Heart right ventricle (tissue), 16 donors: ENCODE results near the gene VIPR1. TPM values are rescaled to one million over a fixed set of nuclear protein-coding genes. Genes with fewer than 3 reads are reported as not detected.

ENCODE experiments used
- ATAC-seq, 8 donors: fragments of 200-7000 bp; cut with Tn5 transposase; one replicate each; pipeline ENCODE4 v1.9.1; 2020; ENCODE audit warnings: mild to moderate bottlenecking in 8 of 8, moderate library complexity in 8 of 8, moderate number of reproducible peaks in 1 of 8
- DNase-seq, 2 donors: peaks; one replicate each; pipeline ENCODE4 v3.0.0-alpha.2; 2020
- H3K27ac ChIP-seq, 10 donors: fragments of 200-600 bp; sonication (generic) in 2 of 10; one replicate each; pipeline versions ENCODE4 v1.5.0 to v1.8.0; 2020 to 2022; ENCODE audit warnings: mild to moderate bottlenecking in 3 of 10
- H3K27me3 ChIP-seq, 7 donors: fragments of 200-600 bp; one replicate each; pipeline ENCODE4 v1.8.0; 2021 to 2022; ENCODE audit warnings: mild to moderate bottlenecking in 2 of 7
- H3K36me3 ChIP-seq, 9 donors: fragments of 200-600 bp; sonication (generic) in 1 of 9; one replicate each; pipeline versions ENCODE4 v1.5.0 to v1.8.0; 2020 to 2022; ENCODE audit warnings: mild to moderate bottlenecking in 2 of 9
- H3K4me1 ChIP-seq, 9 donors: fragments of 200-600 bp; sonication (generic) in 1 of 9; one replicate each; pipeline versions ENCODE4 v1.5.0 to v1.8.0; 2020 to 2022; ENCODE audit warnings: mild to moderate bottlenecking in 4 of 9
- H3K4me3 ChIP-seq, 10 donors: fragments of 200-600 bp; sonication (generic) in 2 of 10; one replicate each; pipeline versions ENCODE4 v1.5.0 to v1.8.0; 2020 to 2022; ENCODE audit warnings: mild to moderate bottlenecking in 7 of 10, moderate library complexity in 2 of 10
- H3K9me3 ChIP-seq, 11 donors: fragments of 200-600 bp in 10 of 11; sonication (generic) in 2 of 11; one replicate each; pipeline versions ENCODE4 v1.5.0 to v1.8.0; 2013 to 2022; ENCODE audit warnings: mild to moderate bottlenecking in 2 of 11, control low read depth in 1 of 11, moderate library complexity in 1 of 11
- CTCF ChIP-seq, 9 donors: fragments of 200-600 bp; sonication (generic) in 2 of 9; IDR thresholded peaks; one replicate each; pipeline versions ENCODE4 v1.5.0 to v1.8.0; 2021 to 2022; ENCODE audit warnings: antibody characterized with exemption in 9 of 9, mild to moderate bottlenecking in 5 of 9, moderate library complexity in 1 of 9
- WGBS, 2 donors: extraction: QIAGEN DNeasy Blood & Tissue Kit; methylation state at CpG; one replicate each; pipeline ENCODE4 v1.1.7; 2013; ENCODE audit warnings: inconsistent platforms in 1 of 2; 5-methylcytosine and 5-hydroxymethylcytosine counted together
- intact Hi-C, 10 donors: fragments of 100-400 bp; cut with DNase I; formaldehyde crosslinking; loops; one replicate each; pipeline versions ENCODE4 v1.11.1 to v1.14.2; 2022
- polyA plus RNA-seq, 2 donors: library from polyadenylated mRNA; stranded (reverse); fragments of 200-250 nt; gene quantifications; one replicate each; pipeline ENCODE4 v1.2.3, GENCODE V29; 2013
- total RNA-seq, 10 donors: library from RNA; stranded (reverse); fragmentation: NEBNext Ultra II Directional in 3 of 10; extraction: Animal tissue kit (Norgen Biotek cat#: 25700) in 3 of 10; gene quantifications; one replicate each; pipeline versions ENCODE4 v1.2.1 to v1.2.4, GENCODE V29; 2021 to 2023
- donor health status: Arrhythmogenic right ventricular cardiomyopathy.
- donor health status: ischemic (EF 13 %, LVEDD 7.1; RV severe dilation, severe dysfunction).
- donor health status: healthy with polysubstance abuse.
- donor health status: DM: no; HTN: yes; CAD: no.
- donor health status: DM: no; HTN: no; CAD: no.
- donor health status: ischemic (EF 25% LVEDD 6.9; RV normal size, moderate dysfunction).
- donor health status: ischemic (EF 25% LVEDD 5.7; RV mildly dilated, moderate dysfunction).
- donor health status: healthy.
- donor health status: DM: yes; HTN: yes; CAD: no.
- donor health status: Ischemic cardiomyopathy.
- donor health status: ischemic (EF 35%, LVEDD 5.7; RV mildly dilated, moderate dysfunction).
- donor health status: nonischemic (EF 11% LVEDD 7.7; RV severe dilation, severe dysfunction).
- donor health status: DM: yes; HTN: yes; CAD: no.
- donor health status: PGD.
- donor health status: ischemic (EF 29% LVEDD 5.4; RV normal size, mild dysfunction).
- donor health status: nonischemic (EF 23%, LVEDD 6.1; RV moderate dilation, normal function).

VIPR1 gene
- total and polyA plus RNA-seq, 12 donors = 0.76 to 8.3 (median 1.9) TPM

- 90 to 96% methylated on average over 6 of the region's 6 CpGs for WGBS, 2 donors
- H3K9me3 ChIP-seq = no peaks in the 10 kb centered on the region
- no peak for ATAC-seq
- H3K27me3 ChIP-seq = no peaks in the 10 kb centered on the region
- no peak overlapping the region for H3K4me3 ChIP-seq
- DNase-seq = no peak
- peaks cover 0 to 26% (median 0%) of the 10 kb centered on the region in 9 donors for H3K4me1 ChIP-seq
- no peaks in the 10 kb centered on the region for H3K36me3 ChIP-seq
- intact Hi-C loops = loop anchor here in 1 of 10 donors (10.0 kb wide), 1 partner anchor 277 kb away; no protein-coding TSS in a partner anchor
- no peak for TF ChIP-seq CTCF (IDR thresholded peaks at IDR 0.05)
- no peak overlapping the region for H3K27ac ChIP-seq
These were observed 29.0 kb downstream of the VIPR1 start for GRCh38 chr3:42531470-42531869.

DNA sequence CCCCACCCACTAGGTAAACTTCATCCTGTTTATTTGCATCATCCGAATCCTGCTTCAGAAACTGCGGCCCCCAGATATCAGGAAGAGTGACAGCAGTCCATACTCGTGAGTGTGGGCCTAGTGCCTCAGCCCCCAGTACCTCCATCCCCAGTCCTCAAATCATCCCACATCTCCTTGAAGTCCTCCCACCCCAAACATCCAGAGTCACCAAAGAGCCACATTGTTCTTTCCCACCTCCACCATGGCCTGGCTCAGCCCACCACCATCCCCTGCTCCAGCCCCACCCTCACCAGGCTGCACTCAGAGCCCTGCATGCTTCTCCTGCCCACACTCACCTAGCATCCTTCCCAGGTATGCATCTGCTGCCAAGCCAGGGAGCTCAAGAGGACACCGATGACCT is 29.8 kb downstream of the VIPR1 start:
- no peak for TF ChIP-seq CTCF (IDR thresholded peaks at IDR 0.05)
- H3K9me3 ChIP-seq = no peaks in the 10 kb centered on the region
- H3K27me3 ChIP-seq = no peaks in the 10 kb centered on the region
- peaks cover 0 to 22% (median 0%) of the 10 kb centered on the region in 9 donors for H3K4me1 ChIP-seq
- WGBS, 2 donors = 87 to 93% methylated on average over 4 of the region's 4 CpGs
- ATAC-seq (no peak), DNase-seq (no peak)
- H3K4me3 ChIP-seq = no peak overlapping the region
- no peaks in the 10 kb centered on the region for H3K36me3 ChIP-seq
- intact Hi-C loops = loop anchor here in 1 of 10 donors (10.0 kb wide), 1 partner anchor 277 kb away; no protein-coding TSS in a partner anchor
- H3K27ac ChIP-seq = no peak overlapping the region

DNA sequence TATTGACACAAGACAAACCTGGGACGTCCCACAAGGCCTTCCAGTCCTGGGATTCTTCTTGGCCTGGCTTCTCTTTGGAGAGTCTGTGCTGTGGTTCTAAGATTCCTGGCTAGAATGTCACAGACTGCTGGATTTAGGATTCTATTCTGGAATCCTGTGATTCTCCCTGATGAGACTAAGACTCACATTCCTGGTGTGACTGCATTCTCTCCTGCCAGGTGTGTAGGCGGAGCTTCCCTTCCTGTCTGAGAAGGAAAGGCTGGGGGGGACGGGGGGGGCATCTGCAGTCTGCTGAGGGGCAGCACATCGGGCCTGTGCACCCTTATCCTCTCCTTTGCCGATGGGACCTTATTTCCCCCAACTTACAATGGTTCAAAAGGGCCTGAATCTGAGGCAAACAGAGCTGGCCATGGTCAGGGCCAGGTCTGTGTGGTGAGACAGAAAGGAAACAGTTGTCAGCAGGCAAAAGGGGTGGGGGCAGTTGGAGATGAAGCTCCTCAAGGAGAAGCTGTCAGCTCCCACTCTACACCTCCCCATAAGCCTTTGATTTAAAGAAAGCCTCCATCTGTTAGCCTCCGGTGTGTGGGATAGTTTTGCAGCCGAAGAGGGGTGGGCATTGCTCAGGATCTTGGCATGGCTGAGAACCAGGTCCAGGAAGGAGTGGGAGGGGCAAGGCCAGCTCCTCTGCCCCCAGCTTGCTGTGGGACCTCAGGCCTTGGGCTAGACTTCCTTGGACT is 30.9 kb downstream of the VIPR1 start:
- Histone ChIP-seq H3K4me3 (no peak overlapping the region), H3K27ac (no peak overlapping the region), H3K36me3 (no peaks in the 10 kb centered on the region), H3K9me3 (no peaks in the 10 kb centered on the region), H3K4me1 (peaks cover 0 to 19% (median 0%) of the 10 kb centered on the region in 9 donors), H3K27me3 (no peaks in the 10 kb centered on the region)
- intact Hi-C loops = loop anchor here in 1 of 10 donors (10.0 kb wide), 1 partner anchor 279 kb away; no protein-coding TSS in a partner anchor
- no peak for ATAC-seq
- TF ChIP-seq CTCF (IDR thresholded peaks at IDR 0.05) = no peak
- no peak for DNase-seq
- WGBS, 2 donors = 70 to 71% methylated on average over 7 of the region's 7 CpGs

GRCh38 chr3:42535981-42536784 is 33.7 kb downstream of the VIPR1 start:
- Histone ChIP-seq H3K9me3 (no peaks in the 10 kb centered on the region), H3K4me3 (peak overlapping the region in 1 of 10 donors; percentile 23), H3K4me1 (peaks cover 0 to 18% (median 4%) of the 10 kb centered on the region in 9 donors), H3K27ac (no peak overlapping the region), H3K27me3 (no peaks in the 10 kb centered on the region), H3K36me3 (no peaks in the 10 kb centered on the region)
- 85 to 86% methylated on average over 33 to 35 of the region's 35 CpGs for WGBS, 2 donors
- ATAC-seq = peak in 1 of 8 donors; percentile 27
- DNase-seq = peak in 1 of 2 donors; percentile 29
- peak in 8 of 9 donors; percentile 12 to 63 (median 52) for TF ChIP-seq CTCF (IDR thresholded peaks at IDR 0.05)
- intact Hi-C loops = loop anchor here in 8 of 10 donors (2.0 to 10.0 kb wide), 5 partner anchors 34 to 304 kb away; partner anchors contain the start of gene VIPR1 (in 4 of the 8)
